GM21786 (cell line): ENCODE measurements around the gene ZNF814.
"Not testable (repeated sequence)": the region's sequence is repeated elsewhere in the genome, so short reads cannot be mapped to it uniquely, and the experiment has no call there.

Experiments
- ATAC-seq: cut with Tn5 transposase; IDR thresholded peaks from one replicate; pipeline ENCODE4 v1.9.1; 2021; ENCODE audit not compliant: unreplicated experiment

ZNF814 gene

GRCh38 chr19:57867868-57868492 lies 20.9 kb downstream of the ZNF814 start:
- ATAC-seq, result no peak

DNA sequence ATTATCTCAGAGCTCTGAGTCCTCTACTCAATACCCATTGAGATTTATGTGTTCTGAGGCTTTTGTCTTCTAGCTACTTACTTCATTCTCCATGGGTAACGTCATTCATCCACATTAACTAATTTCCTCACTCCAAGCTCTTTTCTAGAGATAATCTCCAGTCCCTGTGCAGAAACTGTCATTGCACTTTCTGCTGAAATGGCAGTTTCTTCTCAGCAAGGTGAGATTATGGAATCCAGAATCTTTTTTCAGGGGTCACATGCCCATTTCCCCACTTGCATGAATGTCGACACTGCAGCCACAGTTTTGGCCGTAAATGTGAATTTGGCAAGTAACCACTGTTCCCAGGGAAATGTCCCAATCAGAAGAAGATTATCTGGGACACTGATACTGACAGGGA lies 26.5 kb downstream of the ZNF814 start:
- ATAC-seq, result not testable (repeated sequence)

GRCh38 chr19:57854117-57854516 lies 34.7 kb downstream of the ZNF814 start:
- not testable (repeated sequence) for ATAC-seq

- ATAC-seq, result not testable (repeated sequence)
Observed at GRCh38 chr19:57851812-57852603, 36.8 kb downstream of the ZNF814 start.

GRCh38 chr19:57850553-57851017 lies 38.3 kb downstream of the ZNF814 start:
- no peak for ATAC-seq

DNA sequence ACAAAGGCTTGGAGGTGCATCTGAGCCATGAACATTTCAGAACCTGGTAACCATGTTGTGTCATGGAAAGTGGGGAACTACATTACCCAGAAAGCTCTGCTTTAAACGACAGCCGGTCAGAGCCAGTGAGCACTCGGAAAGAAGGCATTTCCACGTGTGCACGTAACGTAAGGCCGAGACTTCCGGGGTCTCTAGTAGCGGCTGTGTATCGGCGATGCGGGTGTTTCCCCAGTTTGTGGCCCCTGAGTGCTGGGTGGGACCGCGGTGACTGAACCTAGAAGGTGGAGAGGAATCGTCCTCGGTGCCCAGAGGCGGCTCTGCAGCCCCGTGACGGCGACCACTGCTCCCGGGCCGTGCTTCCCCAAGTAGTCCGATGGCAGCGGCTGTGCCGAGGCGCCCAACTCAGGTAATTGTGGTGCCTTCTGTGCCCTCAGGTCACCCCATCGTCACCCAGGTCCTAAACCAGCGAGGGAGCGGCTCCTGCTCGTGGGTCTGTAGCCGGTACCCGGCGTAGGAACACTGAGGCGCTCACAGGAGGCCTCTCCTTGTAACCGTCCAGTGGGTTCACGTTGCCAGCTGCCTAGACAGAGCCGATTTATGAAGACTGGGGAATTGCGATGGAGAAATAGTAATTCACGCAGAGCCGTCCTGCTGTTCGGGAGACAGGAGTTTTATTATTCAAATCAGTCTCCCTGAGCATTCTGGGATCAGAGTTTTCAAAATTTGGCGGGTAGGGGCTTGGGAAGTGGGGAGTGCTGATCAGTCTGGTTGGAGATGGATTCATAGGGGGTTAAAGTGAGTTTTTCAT lies 39.0 kb downstream of the ZNF814 start, which contains the start of gene ZNF587:
TSS of gene ZNF587 (plus strand) at position 194 of the 808 bp plus-strand sequence. CDS start at position 374, 180 bp downstream.
- ATAC-seq, result peak; percentile 97

- not testable (repeated sequence) for ATAC-seq
Observed at GRCh38 chr19:57849162-57849665, 39.6 kb downstream of the ZNF814 start.

- ATAC-seq, result not testable (repeated sequence)
Observed at GRCh38 chr19:57847164-57847563, 41.7 kb downstream of the ZNF814 start.

GRCh38 chr19:57841122-57841763 lies 47.6 kb downstream of the ZNF814 start:
- ATAC-seq, result no peak

- not testable (repeated sequence) for ATAC-seq
Observed at GRCh38 chr19:57838622-57839191, 50.1 kb downstream of the ZNF814 start.

DNA sequence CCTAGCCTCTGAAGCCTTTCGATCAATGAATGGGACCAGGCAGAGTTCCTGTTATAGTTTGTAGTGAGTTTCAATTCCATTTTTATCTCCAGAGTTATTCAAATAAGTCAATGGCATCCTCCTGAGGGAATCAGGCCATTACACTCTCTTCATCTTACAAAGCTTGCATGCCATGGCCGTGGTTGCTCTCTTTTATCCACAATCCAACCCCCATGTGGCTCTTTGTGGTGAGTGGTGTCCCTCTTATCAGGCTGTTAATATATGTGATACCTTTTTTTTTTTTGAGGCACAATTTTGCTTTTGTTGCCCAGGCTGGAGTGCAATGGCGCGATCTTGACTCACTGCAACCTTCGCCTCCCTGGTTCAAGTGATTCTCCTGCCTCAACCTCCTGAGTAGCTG lies 51.8 kb downstream of the ZNF814 start:
- ATAC-seq, result not testable (repeated sequence)

DNA sequence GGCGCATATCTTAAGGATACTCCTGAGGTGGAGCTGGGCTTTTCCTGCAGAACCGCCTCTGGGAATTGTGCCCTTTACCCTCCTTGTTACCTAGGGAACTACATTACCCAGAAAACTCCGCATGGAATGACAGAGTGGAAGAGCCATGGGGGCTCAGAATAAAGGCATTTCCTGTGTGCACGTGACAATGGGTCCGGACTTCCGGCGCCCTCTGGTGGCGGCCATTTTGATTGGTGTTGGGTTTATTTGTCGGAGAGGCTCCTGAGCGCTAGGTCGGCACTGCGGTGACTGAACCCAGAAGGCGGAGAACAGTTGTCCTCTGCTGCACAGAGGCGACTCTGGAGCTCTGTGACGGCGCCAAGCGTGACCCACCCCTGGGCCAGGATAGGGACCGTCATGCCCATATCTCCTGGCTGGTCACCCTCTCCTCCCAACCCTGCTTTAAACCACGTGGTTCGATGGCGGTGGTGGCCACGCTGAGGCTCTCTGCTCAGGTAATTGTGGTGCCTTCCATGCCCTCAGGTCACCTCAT lies 58.7 kb downstream of the ZNF814 start, which contains the start of gene ZNF587B:
TSS of gene ZNF587B (plus strand) at position 229 of the 532 bp plus-strand sequence. CDS start at position 459, 230 bp downstream.
- ATAC-seq, result no peak

- ATAC-seq, result no peak
Observed at GRCh38 chr19:57829316-57829715, 59.5 kb downstream of the ZNF814 start.

GRCh38 chr19:57825511-57825910 lies 63.3 kb downstream of the ZNF814 start:
- ATAC-seq, result no peak

DNA sequence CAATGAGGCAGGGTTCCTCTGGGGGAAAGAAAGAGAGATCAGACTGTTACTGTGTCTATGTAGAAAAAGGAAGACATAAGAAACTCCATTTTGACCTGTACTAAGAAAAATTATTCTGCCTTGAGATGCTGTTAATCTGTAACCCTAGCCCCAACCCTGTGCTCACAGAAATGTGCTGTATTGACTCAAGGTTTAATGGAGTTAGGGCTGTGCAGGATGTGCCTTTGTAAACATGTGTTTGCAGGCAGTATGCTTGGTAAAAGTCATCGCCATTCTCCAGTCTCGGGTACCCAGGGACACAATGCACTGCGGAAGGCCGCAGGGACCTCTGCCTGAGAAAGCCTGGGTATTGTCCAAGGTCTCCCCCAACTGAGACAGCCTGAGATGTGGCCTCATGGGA lies 65.2 kb downstream of the ZNF814 start:
- not testable (repeated sequence) for ATAC-seq

DNA sequence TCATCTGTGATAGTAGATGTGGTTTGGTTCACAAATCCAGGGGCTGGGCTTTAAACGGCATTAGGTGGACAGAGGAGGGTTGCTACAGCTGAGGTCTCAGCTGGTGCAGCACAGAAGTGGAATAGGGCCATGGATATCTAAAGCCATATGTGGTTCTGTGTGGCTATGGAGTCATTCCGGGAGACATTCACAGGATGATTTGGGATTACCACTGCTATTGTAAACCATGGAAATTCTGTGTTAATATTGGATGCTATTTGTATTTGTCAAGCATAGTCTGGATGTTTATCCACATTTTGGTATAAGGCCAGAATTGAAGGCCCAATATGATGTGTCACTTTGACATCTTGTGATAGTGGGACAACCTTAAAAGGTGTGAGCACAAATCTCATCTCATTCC lies 65.7 kb downstream of the ZNF814 start:
- ATAC-seq, result not testable (repeated sequence)

DNA sequence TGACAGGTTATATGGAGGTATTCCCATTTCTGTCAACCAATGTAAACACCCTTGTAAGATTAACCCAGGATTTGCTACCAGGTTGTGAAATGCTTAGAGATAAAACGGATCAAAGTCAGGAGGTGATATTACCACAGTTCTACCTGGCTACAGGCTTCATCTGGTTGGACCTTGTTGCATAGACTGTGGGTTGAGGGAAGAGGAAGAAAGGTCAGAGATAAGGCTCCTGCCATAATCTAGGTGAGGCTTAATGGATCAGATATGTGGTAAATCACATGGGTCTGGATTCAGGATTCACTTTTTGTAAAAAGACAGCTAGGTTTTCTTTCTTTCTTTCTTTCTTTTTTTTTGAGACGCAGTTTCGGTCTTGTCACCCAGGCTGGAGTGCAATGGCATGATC lies 67.3 kb downstream of the ZNF814 start:
- not testable (repeated sequence) for ATAC-seq

- not testable (repeated sequence) for ATAC-seq
Observed at GRCh38 chr19:57821095-57821494, 67.7 kb downstream of the ZNF814 start.

DNA sequence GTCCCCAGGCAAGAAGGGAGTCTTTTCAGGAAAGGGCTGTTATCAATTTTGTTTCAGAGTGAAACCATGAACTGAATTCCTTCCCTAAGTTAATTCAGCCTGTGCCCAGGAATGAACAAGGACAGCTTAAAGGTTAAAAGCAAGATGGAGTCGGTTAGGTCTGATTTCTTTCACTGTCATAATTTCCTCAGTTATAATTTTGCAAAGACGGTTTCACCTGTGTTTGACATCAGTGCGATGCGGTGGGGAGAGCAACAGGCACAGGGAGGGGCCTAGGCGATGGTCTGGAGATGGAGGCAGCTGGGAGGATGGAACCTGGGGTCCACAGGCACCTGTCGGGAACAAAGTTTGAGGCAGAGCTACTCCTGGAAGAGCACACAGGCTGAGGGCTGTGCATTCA lies 68.2 kb downstream of the ZNF814 start:
- no peak for ATAC-seq
